ENCODE results near the gene PNLDC1.

DNA sequence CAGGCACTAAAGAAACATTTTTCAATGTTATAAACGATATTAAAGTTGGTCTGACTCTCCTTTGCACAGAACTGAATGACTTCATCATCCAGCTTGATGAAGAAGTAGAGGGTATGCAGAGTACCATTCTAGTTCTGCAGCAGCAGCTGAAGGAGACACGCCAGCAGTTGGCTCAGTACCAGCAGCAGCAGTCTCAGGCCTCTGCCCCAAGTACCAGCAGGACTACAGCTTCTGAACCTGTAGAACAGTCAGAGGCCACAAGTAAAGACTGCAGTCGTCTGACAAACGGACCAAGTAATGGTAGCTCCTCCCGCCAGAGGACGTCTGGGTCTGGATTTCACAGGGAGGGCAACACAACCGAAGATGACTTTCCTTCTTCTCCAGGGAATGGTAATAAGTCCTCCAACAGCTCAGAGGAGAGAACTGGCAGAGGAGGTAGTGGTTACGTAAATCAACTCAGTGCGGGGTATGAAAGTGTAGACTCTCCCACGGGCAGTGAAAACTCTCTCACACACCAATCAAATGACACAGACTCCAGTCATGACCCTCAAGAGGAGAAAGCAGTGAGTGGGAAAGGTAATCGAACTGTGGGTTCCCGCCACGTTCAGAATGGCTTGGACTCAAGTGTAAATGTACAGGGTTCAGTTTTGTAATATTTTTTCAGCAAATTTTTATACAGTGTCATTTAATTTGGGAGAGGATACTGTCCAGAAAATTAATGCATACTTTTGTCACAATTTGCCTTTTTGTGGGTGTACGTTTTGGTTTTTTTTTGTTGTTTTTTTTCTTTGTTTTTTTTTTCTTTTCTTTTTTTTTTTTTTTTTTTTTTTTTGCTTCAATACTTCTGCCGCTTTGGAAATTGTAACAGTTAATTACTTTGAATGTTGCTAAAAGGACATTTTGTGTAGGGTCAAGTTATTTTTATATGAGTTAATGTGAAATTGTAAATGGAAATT is 44.8 kb upstream of the PNLDC1 start:
- peak; percentile 46; the same call in 1 of the 2 replicates for TF ChIP-seq POLR2A (IDR thresholded peaks at IDR 0.05; ENCODE audit: low read depth, low read length)
- TF ChIP-seq POLR2AphosphoS5 (IDR thresholded peaks at IDR 0.05; ENCODE audit: low read depth, low read length): peak; percentile 57; the same call in 1 of the 2 replicates
- TF ChIP-seq TAF1 (IDR thresholded peaks at IDR 0.05; ENCODE audit: borderline replicate concordance, low read depth, low read length): no peak
